ENCODE measurements around the gene ENOX1.
"Not testable (repeated sequence)": the region's sequence is repeated elsewhere in the genome, so short reads cannot be mapped to it uniquely, and the experiment has no call there.

The ENOX1 gene

DNA sequence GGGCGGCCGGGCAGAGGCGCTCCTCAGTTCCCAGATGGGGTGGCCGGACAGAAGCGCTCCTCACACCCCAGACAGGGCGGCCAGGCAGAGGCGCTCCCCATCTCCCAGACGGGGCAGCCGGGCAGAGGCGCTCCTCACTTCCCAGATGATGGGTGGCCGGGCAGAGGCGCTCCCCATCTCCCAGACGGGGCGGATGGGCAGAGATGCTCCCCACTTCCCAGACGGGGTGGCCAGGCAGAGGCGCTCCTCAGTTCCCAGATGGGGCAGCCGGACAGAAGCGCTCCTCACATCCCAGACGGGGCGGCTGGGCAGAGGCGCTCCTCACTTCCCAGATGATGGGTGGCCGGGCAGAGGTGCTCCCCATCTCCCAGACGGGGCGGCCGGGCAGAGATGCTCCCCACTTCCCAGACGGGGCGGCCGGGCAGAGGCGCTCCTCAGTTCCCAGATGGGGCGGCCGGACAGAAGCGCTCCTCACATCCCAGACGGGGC is 370.8 kb downstream of the ENOX1 start:
- DNase-seq: not testable (repeated sequence)

GRCh38 chr13:43414111-43414510 is 372.7 kb downstream of the ENOX1 start:
- DNase-seq: no peak

DNA sequence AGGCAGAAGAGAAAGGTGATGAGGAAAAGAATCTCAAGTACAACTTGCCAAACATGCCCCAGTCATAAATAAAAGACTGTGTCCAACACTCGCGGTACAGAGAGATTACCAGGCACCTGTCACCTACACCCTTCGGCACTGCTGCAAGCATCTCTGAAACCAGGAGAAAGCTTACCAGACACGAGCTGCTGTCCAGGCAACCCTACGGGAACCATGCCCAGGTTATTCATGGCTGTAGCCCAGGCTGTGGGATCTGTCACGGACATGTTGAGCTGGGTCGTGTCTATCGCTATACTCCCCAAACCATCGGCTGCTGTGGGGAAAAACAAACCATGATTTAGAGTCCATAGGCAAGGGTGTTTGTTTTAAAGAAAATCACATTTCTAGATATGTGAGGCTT is 375.0 kb downstream of the ENOX1 start:
- DNase-seq: no peak

GRCh38 chr13:43411211-43411610 is 375.6 kb downstream of the ENOX1 start:
- DNase-seq: no peak

- no peak for DNase-seq
These were observed 378.5 kb downstream of the ENOX1 start for GRCh38 chr13:43408274-43408673.

- no peak for DNase-seq
These were observed 379.7 kb downstream of the ENOX1 start for GRCh38 chr13:43407023-43407581.

DNA sequence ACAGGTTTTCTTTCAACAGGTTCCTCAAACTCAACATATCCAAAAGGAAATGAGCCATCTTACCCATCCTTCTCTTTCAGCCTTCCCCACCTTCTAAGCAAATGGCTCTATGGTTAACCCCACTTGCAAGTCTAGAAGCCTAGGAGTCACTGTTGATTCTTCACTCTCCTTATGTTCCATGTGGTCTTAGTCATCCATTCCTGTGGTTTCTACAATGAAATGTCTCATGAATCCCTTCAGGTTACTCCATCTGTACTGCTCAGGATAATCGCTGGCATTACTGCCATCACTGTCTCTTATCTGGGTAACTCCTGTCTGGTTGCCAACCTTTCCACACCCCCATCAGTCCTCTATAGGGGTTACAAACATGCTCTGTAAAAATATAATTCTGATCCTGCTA is 381.3 kb downstream of the ENOX1 start:
- DNase-seq: no peak

- no peak for DNase-seq
These were observed 384.4 kb downstream of the ENOX1 start for GRCh38 chr13:43402380-43402779.

GRCh38 chr13:43401361-43401760 is 385.4 kb downstream of the ENOX1 start:
- DNase-seq: peak; percentile 66

DNA sequence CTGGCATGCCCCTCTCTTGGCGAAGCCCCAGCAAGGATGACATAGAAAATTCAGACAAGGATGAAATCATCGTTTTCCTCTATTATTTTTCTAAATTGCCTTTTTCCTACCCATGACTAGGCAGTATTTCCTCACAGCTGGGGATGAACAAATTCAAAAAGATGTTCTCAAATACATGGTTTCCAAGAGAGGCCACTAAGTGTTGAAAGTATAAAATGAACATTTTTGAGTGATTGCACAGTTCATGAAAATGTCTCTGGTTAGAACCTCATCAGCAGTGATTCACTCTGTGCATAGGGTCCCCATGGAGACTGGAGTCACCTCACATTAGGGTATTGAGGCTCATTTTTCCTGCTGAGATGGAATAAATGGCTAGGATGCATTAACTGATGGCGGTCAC is 389.7 kb downstream of the ENOX1 start:
- no peak for DNase-seq

- peak; percentile 32 for DNase-seq
These were observed 395.7 kb downstream of the ENOX1 start for GRCh38 chr13:43391036-43391435.

DNA sequence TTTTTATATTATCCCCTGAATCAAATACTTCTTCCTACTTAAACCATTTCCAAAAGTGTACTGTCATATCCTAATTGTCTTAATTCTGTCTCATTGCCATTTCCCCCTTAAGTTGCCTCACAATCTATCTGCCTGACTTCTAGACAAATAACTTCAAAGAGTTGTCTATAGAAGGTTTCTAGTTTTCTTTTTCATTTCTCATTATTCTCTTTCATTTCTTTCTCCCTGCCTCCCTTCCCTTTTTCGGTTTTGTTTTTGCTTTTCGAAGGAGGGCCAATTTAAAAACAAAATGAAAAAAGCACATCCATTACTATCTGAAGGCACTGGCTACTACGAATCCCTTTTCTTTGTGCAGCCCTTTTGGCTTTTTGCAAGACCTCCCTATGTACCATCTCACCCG is 396.2 kb downstream of the ENOX1 start:
- peak; percentile 54 for DNase-seq

DNA sequence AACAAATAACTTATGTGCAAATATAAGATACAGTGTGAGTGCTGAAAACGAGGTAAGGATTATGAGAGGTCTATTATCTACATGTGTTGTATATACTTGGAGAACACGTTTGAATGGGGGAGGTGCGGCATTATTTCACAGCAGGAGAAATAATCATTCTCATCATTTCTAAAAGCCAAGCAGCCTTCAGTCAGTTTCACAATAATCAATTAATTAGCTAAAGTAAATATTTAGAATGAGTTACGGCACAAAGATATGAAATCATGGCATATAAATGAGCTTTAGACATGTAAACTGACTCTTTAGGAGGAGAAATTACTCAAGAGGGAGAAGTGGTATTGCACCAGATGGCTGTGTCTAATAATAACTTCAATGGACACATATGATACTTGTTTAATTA is 396.8 kb downstream of the ENOX1 start:
- peak; percentile 53 for DNase-seq

DNA sequence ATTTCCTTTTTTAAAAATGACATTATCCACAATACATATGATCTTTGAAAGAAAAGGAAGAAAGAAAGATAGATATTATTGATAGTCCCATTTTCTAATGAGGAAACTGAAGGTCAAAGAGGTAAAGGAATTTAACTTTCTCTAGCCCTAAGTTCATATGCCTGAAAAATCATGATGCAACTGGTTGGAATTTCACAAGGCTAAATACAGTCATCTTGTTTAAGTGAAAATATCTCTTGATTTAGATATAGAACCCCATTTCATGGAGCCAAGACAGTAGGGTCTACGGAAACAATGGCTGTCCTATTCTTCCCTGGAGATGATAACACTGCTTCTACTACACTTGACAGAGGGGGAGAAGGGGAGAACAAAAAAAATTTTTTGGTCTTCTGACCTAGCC is 397.2 kb downstream of the ENOX1 start:
- DNase-seq: peak; percentile 46

DNA sequence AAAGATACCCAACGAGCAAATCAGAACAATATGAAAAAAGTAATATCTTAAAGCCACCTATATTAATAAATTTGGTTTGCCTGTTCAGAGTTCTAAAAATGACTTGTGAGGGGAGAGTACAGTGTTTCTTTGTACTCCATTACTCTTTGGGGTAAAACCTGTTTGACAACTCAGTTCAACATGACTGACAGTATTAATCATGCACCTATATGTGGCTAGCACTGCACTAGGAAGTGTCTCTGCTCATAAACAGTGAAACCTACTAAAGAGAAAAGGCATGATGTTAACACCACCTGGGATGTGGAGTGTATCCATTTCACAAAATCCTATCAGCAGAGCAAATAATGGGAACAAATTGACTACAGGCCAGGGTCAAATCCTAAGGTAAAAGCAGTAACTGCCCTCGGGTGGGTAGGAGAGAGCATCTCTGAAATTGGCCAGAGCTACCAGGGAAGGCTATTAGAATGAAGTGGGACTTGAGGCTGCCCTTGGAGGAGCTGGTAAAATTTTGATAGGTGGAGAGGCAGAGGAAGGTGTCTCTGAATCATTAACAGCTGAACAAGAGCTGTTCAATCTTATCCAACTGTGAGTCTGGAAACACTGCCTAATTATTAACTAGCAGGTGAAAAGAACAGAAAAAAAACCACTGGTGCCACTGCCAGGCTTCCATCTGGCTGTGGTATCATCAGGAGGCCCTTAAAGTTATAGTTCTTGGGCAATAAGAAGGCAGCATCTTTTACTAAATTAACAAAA is 398.3 kb downstream of the ENOX1 start:
- DNase-seq: no peak

DNA sequence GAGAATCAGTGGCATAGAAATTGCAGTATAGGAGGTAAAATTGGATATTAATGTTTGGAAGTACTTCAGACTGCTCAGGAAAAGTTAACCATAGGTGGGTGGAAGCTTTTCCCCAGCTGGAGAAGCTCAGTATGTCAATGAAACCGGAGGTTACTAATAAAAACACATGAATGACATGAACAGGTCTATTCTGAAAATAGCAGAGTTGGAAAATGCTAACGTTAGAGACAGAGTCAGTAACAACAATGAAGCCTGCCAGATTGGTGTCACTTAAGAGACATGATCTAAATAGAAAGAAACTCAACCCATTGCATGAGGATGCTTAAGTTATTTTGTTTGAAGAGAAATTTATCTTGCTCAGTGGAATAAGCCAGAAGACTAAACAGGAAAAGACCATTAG is 398.9 kb downstream of the ENOX1 start:
- no peak for DNase-seq

GRCh38 chr13:43383498-43384165 is 403.1 kb downstream of the ENOX1 start:
- DNase-seq: no peak

GRCh38 chr13:43379738-43380137 is 407.0 kb downstream of the ENOX1 start:
- DNase-seq: no peak

DNA sequence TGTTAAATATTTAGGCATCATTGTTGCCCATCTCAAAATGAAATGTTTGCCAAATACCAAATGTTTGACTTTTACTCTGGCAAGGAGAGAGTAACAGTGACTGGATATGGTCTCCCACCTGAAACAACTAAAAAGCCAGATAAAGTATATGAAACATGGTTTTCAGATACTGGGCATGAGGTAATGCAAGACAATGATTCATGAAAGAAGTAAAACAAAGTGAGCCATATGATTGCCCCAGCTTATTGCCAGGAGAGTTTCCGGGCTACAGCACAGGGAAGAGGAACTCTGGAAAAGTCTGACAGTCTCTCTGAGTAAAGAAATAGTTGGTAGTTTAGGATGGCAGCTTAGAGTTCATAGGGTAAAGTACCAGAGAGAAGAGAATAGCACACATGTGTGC is 408.8 kb downstream of the ENOX1 start:
- peak; percentile 67 for DNase-seq

DNA sequence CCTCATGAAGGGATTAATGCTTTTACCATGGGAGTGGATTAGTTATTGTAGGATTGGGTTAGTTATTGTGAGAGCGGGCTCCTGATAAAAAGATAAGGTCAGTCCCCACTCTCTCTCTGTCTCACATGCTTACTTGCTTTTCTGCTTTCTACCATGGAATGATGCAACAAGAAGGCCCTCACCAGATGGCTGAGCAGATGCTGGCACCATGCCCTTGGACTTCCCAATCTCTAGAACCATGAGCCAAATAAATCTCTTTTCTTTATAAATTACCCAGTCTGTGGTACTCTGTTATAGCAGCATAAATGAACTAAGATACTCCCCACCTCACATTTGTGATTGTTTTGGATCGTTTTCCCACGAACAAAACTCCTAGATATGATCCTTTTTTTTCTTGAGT is 409.6 kb downstream of the ENOX1 start:
- DNase-seq: no peak

DNA sequence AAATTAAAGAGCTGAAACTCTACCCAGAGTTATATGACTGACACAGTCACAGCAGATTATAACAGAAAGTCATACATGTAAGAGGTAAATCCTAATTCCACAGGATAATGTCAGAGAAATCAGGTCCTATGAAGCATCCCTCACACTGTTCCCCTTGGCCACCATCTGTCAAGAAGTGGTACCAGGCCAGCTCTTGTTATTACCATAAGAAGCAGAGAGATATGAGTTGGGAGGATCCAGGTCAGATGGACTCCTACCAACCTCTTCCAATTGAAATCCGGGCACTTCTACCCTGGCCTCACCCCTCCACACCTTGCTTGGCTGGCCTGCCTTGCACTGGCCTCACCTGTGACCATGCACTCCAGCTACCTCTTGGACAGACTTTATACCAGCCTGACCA is 410.2 kb downstream of the ENOX1 start:
- no peak for DNase-seq

GRCh38 chr13:43375797-43376465 is 410.8 kb downstream of the ENOX1 start:
- peak; percentile 35 for DNase-seq

- peak; percentile 76 for DNase-seq
These were observed 412.2 kb downstream of the ENOX1 start for GRCh38 chr13:43374621-43375020.

- DNase-seq: no peak
These were observed 413.4 kb downstream of the ENOX1 start for GRCh38 chr13:43373400-43373799.

All from suppressor macrophage treated with lipopolysaccharide for 4 hours (primary cell).